ENCODE measurements around the gene PTPRM. TPM values are rescaled to one million over a fixed set of nuclear protein-coding genes. Genes with fewer than 3 reads are reported as not detected.

PTPRM gene
- total and polyA plus RNA-seq, 4 donors, result 9.2 to 23.0 (median 12.7) TPM

- 89% methylated on average over 8 of the region's 8 CpGs for WGBS
- Histone ChIP-seq H3K9ac (ENCODE audit: low read depth in 1 of 2, low read length in 2 of 2) (no peak overlapping the region), H3K36me3 (ENCODE audit: control insufficient read depth in 4 of 4, insufficient read depth in 3 of 4, low read depth in 1 of 4, low read length in 3 of 4) (no peaks in the 10 kb centered on the region), H3K9me3 (ENCODE audit: control insufficient read depth in 4 of 4, low read length in 3 of 4) (no peaks in the 10 kb centered on the region), H3K27me3 (ENCODE audit: control insufficient read depth in 4 of 4, insufficient read depth in 4 of 4, low read length in 3 of 4) (no peaks in the 10 kb centered on the region), H3K4me3 (ENCODE audit: low read depth in 1 of 3, low read length in 3 of 3) (no peak overlapping the region), H3K4me1 (ENCODE audit: control insufficient read depth in 4 of 4, insufficient read depth in 4 of 4, low read length in 3 of 4) (no peaks in the 10 kb centered on the region), H3K27ac (ENCODE audit: low read depth in 1 of 2, low read length in 2 of 2) (no peak overlapping the region)
- no peak for DNase-seq (ENCODE audit: low spot score)
- TF ChIP-seq TAF1 (conservative IDR thresholded peaks at IDR 0.05), result no peak
- no peak for TF ChIP-seq HNF4A (conservative IDR thresholded peaks at IDR 0.05)
- TF ChIP-seq EGR1 (IDR thresholded peaks at IDR 0.05; ENCODE audit: low read depth in 2 of 2), result no peak
- no peak for TF ChIP-seq FOXA2 (IDR thresholded peaks at IDR 0.05)
- no peak for TF ChIP-seq YY1 (IDR thresholded peaks at IDR 0.05)
- no peak for TF ChIP-seq ATF3 (IDR thresholded peaks at IDR 0.05)
These were observed 109.2 kb downstream of the PTPRM start for GRCh38 chr18:7676253-7676873.

- H3K36me3 ChIP-seq (ENCODE audit: control insufficient read depth in 4 of 4, insufficient read depth in 3 of 4, low read depth in 1 of 4, low read length in 3 of 4), result no peaks in the 10 kb centered on the region
- H3K9me3 ChIP-seq (ENCODE audit: control insufficient read depth in 4 of 4, low read length in 3 of 4), result no peaks in the 10 kb centered on the region
- H3K27ac ChIP-seq (ENCODE audit: low read depth in 1 of 2, low read length in 2 of 2), result no peak overlapping the region
- WGBS, result 87% methylated on average over 4 of the region's 4 CpGs
- no peak for DNase-seq (ENCODE audit: low spot score)
- H3K4me3 ChIP-seq (ENCODE audit: low read depth in 1 of 3, low read length in 3 of 3), result no peak overlapping the region
- H3K4me1 ChIP-seq (ENCODE audit: control insufficient read depth in 4 of 4, insufficient read depth in 4 of 4, low read length in 3 of 4), result no peaks in the 10 kb centered on the region
- H3K27me3 ChIP-seq (ENCODE audit: control insufficient read depth in 4 of 4, insufficient read depth in 4 of 4, low read length in 3 of 4), result no peaks in the 10 kb centered on the region
- TF ChIP-seq ATF3 (IDR thresholded peaks at IDR 0.05) (no peak), EGR1 (IDR thresholded peaks at IDR 0.05; ENCODE audit: low read depth in 2 of 2) (no peak), HNF4A (conservative IDR thresholded peaks at IDR 0.05) (no peak), ZBTB33 (IDR thresholded peaks at IDR 0.05) (no peak), YY1 (IDR thresholded peaks at IDR 0.05) (no peak), RAD21 (IDR thresholded peaks at IDR 0.05) (no peak), FOXA1 (IDR thresholded peaks at IDR 0.05) (no peak), FOXA2 (IDR thresholded peaks at IDR 0.05) (no peak), NR2F2 (IDR thresholded peaks at IDR 0.05) (no peak), GABPA (IDR thresholded peaks at IDR 0.05 in 1 of 2, conservative IDR thresholded peaks at IDR 0.05 in 1 of 2) (no peak)
- H3K9ac ChIP-seq (ENCODE audit: low read depth in 1 of 2, low read length in 2 of 2), result no peak overlapping the region
These were observed 109.9 kb downstream of the PTPRM start for GRCh38 chr18:7677001-7677400.

GRCh38 chr18:7677424-7677823 lies 110.3 kb downstream of the PTPRM start:
- Histone ChIP-seq H3K27ac (ENCODE audit: low read depth in 1 of 2, low read length in 2 of 2) (no peak overlapping the region), H3K4me3 (ENCODE audit: low read depth in 1 of 3, low read length in 3 of 3) (no peak overlapping the region), H3K9me3 (ENCODE audit: control insufficient read depth in 4 of 4, low read length in 3 of 4) (no peaks in the 10 kb centered on the region), H3K27me3 (ENCODE audit: control insufficient read depth in 4 of 4, insufficient read depth in 4 of 4, low read length in 3 of 4) (no peaks in the 10 kb centered on the region), H3K9ac (ENCODE audit: low read depth in 1 of 2, low read length in 2 of 2) (no peak overlapping the region), H3K4me1 (ENCODE audit: control insufficient read depth in 4 of 4, insufficient read depth in 4 of 4, low read length in 3 of 4) (no peaks in the 10 kb centered on the region), H3K36me3 (ENCODE audit: control insufficient read depth in 4 of 4, insufficient read depth in 3 of 4, low read depth in 1 of 4, low read length in 3 of 4) (no peaks in the 10 kb centered on the region)
- WGBS, result 95% methylated on average over 4 of the region's 4 CpGs
- TF ChIP-seq FOXA1 (IDR thresholded peaks at IDR 0.05) (no peak), HNF4G (IDR thresholded peaks at IDR 0.05) (no peak), JUND (IDR thresholded peaks at IDR 0.05) (no peak), TAF1 (conservative IDR thresholded peaks at IDR 0.05) (no peak), RAD21 (IDR thresholded peaks at IDR 0.05) (no peak), ATF3 (IDR thresholded peaks at IDR 0.05) (no peak), SP1 (IDR thresholded peaks at IDR 0.05) (no peak), RXRA (IDR thresholded peaks at IDR 0.05) (no peak), REST (IDR thresholded peaks at IDR 0.05) (no peak)
- no peak for DNase-seq (ENCODE audit: low spot score)
